GM12892 (cell line): ENCODE measurements around the gene MCOLN1.
"Not testable (repeated sequence)": the region's sequence is repeated elsewhere in the genome, so short reads cannot be mapped to it uniquely, and the experiment has no call there.

Source experiments
- DNase-seq: peaks from one replicate; pipeline ENCODE4 v3.0.0; 2011; ENCODE audit not compliant: insufficient read length
- FAIRE-seq: peaks from 2 replicates; lab custom pipeline; 2011; peaks lifted over from hg19 to GRCh38; lab: Jason Lieb, UNC
- POLR2A ChIP-seq: IDR thresholded peaks from 2 replicates; pipeline ENCODE4 v1.6.1; 2011; ENCODE audit warnings: low read depth, low read length, control low read depth
- POLR2AphosphoS5 ChIP-seq: IDR thresholded peaks from 2 replicates; pipeline ENCODE4 v1.6.1; 2011; ENCODE audit warnings: low read depth, low read length, control low read depth
- TAF1 ChIP-seq: IDR thresholded peaks from 2 replicates; pipeline ENCODE4 v1.6.1; 2011; ENCODE audit warnings: low read depth, mild to moderate bottlenecking, control low read depth, low read length, borderline replicate concordance

MCOLN1 gene

GRCh38 chr19:7529246-7529600 lies 6.8 kb downstream of the MCOLN1 start:
- no peak for FAIRE-seq
- no peak for DNase-seq
- TF ChIP-seq POLR2A (no peak), POLR2AphosphoS5 (no peak), TAF1 (no peak)

- FAIRE-seq (no peak), DNase-seq (no peak)
- TF ChIP-seq POLR2AphosphoS5 (no peak), POLR2A (no peak), TAF1 (no peak)
Measured at GRCh38 chr19:7529610-7530490, 7.4 kb downstream of the MCOLN1 start.

- no peak for DNase-seq
- TF ChIP-seq TAF1 (no peak), POLR2A (no peak), POLR2AphosphoS5 (no peak)
- no peak for FAIRE-seq
Measured at GRCh38 chr19:7533281-7533885, 11.0 kb downstream of the MCOLN1 start.

GRCh38 chr19:7533925-7534480 lies 11.6 kb downstream of the MCOLN1 start:
- TF ChIP-seq POLR2A = no peak
- TF ChIP-seq POLR2AphosphoS5 = no peak
- no peak for TF ChIP-seq TAF1
- DNase-seq = peak; percentile 97
- peak; percentile 91 for FAIRE-seq

GRCh38 chr19:7534531-7535046 lies 12.2 kb downstream of the MCOLN1 start:
- TF ChIP-seq TAF1 = no peak
- TF ChIP-seq POLR2A = no peak
- no peak for TF ChIP-seq POLR2AphosphoS5
- DNase-seq (no peak), FAIRE-seq (peak; percentile 24)

- TF ChIP-seq TAF1 (no peak), POLR2AphosphoS5 (peak; percentile 14; the same call in 1 of the 2 replicates), POLR2A (peak; percentile 40; the same call in 1 of the 2 replicates)
- FAIRE-seq (peak; percentile 99), DNase-seq (peak; percentile 98)
Measured at GRCh38 chr19:7535047-7535997, 12.9 kb downstream of the MCOLN1 start, which contains the start of gene PNPLA6. Gene PNPLA6, plus strand, starts transcription at chr19:7535717. Its CDS starts 72 bp downstream, at chr19:7535789.

- DNase-seq = no peak
- FAIRE-seq = peak; percentile 77
- TF ChIP-seq POLR2A (no peak), TAF1 (no peak), POLR2AphosphoS5 (no peak)
Measured at GRCh38 chr19:7535998-7536695, 13.7 kb downstream of the MCOLN1 start.

GRCh38 chr19:7538990-7539389 lies 16.6 kb downstream of the MCOLN1 start:
- not testable (repeated sequence) for FAIRE-seq, DNase-seq

GRCh38 chr19:7539827-7540425 lies 17.5 kb downstream of the MCOLN1 start:
- DNase-seq (no peak), FAIRE-seq (no peak)
- TF ChIP-seq POLR2AphosphoS5 (no peak), TAF1 (no peak), POLR2A (no peak)

GRCh38 chr19:7540761-7541474 lies 18.5 kb downstream of the MCOLN1 start:
- TF ChIP-seq POLR2A (no peak), POLR2AphosphoS5 (no peak), TAF1 (no peak)
- FAIRE-seq (no peak), DNase-seq (no peak)
